ENCODE measurements around the gene GBE1.

GRCh38 chr3:81500039-81500438 is 261.4 kb downstream of the GBE1 start:
- TF ChIP-seq YY1 (IDR thresholded peaks at IDR 0.05; ENCODE audit: insufficient read depth, insufficient read length): no peak
- no peak for TF ChIP-seq ZNF274 (IDR thresholded peaks at IDR 0.05; ENCODE audit: low read depth, low read length)
- no peak for TF ChIP-seq SUZ12 (IDR thresholded peaks at IDR 0.05; ENCODE audit: extremely low read depth, insufficient read depth, insufficient read length)
